GM12878 (cell line): ENCODE measurements around the gene TMED1. TPM values are rescaled to one million over a fixed set of nuclear protein-coding genes. Genes with fewer than 3 reads are reported as not detected.

Experiments used
- ATAC-seq: fragments of 200-7000 bp; cut with Tn5 transposase; 3 replicates; pipeline ENCODE4 v1.9.1; 2020; ENCODE audit warnings: mild to moderate bottlenecking, moderate library complexity
- BruUV-seq: library from RNA; stranded (reverse); fragments of 400-500 nt; replicated peaks from 2 replicates; lab custom pipeline; 2021; lab: Mats Ljungman, UMichigan
- CTCF ChIA-PET: fragments of 300-600 bp; sonication (Branson Sonifier 250); formaldehyde crosslinking; extraction: SDS; loops from one replicate; lab custom pipeline; 2021; ENCODE audit warnings: inconsistent platforms; lab: Yijun Ruan, JAX
- POLR2A ChIA-PET: fragments of 350-600 bp; formaldehyde crosslinking; extraction: SDS; loops from one replicate; lab custom pipeline; 2021; ENCODE audit warnings: inconsistent platforms; lab: Charles Lee
- RAD21 ChIA-PET: fragments of 300-600 bp; sonication (Branson Sonifier 250); formaldehyde crosslinking; loops from one replicate; lab custom pipeline; 2023; ENCODE audit warnings: antibody characterized with exemption; ENCODE audit not compliant: unreplicated experiment; lab: Charles Lee
- SMC1A ChIA-PET: fragments of 300-600 bp; sonication (Branson Sonifier 250); formaldehyde crosslinking; loops from one replicate; lab custom pipeline; 2023; ENCODE audit not compliant: unreplicated experiment, uncharacterized antibody; lab: Charles Lee
- DNase-seq: peaks from one replicate; pipeline ENCODE4 v3.0.0-alpha.2; 2011; ENCODE audit warnings: low read depth, low spot score
- FAIRE-seq: peaks from 3 replicates; lab custom pipeline; 2011; peaks lifted over from hg19 to GRCh38; lab: Jason Lieb, UNC
- H2AFZ ChIP-seq: 2 replicates; pipeline ENCODE4 v1.6.0; 2011; ENCODE audit warnings: low read depth, low read length, control low read depth; ENCODE audit not compliant: control insufficient read depth
- H3K27ac ChIP-seq: 2 replicates; pipeline ENCODE4 v1.5.1; 2011; ENCODE audit warnings: control low read depth; ENCODE audit not compliant: control insufficient read depth, insufficient read depth
- H3K27me3 ChIP-seq, 2 experiments: replicated peaks in 1 of 2; 2 replicates each; pipeline versions ENCODE4 v1.6.0 to v1.6.1; 2011; ENCODE audit warnings: low read length in 1 of 2; ENCODE audit not compliant: control insufficient read depth in 2 of 2, insufficient read depth in 2 of 2
- H3K36me3 ChIP-seq, 2 experiments: 2 replicates each; pipeline ENCODE4 v1.5.1; 2011; ENCODE audit warnings: low read length in 1 of 2; ENCODE audit not compliant: control insufficient read depth in 2 of 2, insufficient read depth in 2 of 2
- H3K4me1 ChIP-seq: 2 replicates; pipeline ENCODE4 v1.6.1; 2011; ENCODE audit warnings: mild to moderate bottlenecking, low read length, moderate library complexity, mixed read lengths; ENCODE audit not compliant: control insufficient read depth, insufficient read depth
- H3K4me2 ChIP-seq: 2 replicates; pipeline ENCODE4 v1.6.0; 2011; ENCODE audit warnings: control low read depth; ENCODE audit not compliant: control insufficient read depth, insufficient read depth
- H3K4me3 ChIP-seq: fragments of 200-600 bp; sonication (generic); 2 replicates; pipeline ENCODE4 v1.5.1; 2016
- H3K79me2 ChIP-seq: 2 replicates; pipeline ENCODE4 v1.6.0; 2011; ENCODE audit warnings: low read length; ENCODE audit not compliant: control insufficient read depth, insufficient read depth
- H3K9ac ChIP-seq: 2 replicates; pipeline ENCODE4 v1.8.0; 2011; ENCODE audit warnings: low read length, control low read depth, mixed read lengths; ENCODE audit not compliant: control insufficient read depth, insufficient read depth
- H3K9me3 ChIP-seq: replicated peaks from 3 replicates; pipeline ENCODE4 v1.5.1; 2011; ENCODE audit warnings: mild to moderate bottlenecking, low read length; ENCODE audit not compliant: control insufficient read depth, insufficient read depth
- H4K20me1 ChIP-seq: 2 replicates; pipeline ENCODE4 v1.6.0; 2011; ENCODE audit not compliant: control insufficient read depth, insufficient read depth
- CBFB ChIP-seq: IDR thresholded peaks from 2 replicates; pipeline ENCODE4 v1.6.1; 2016; ENCODE audit warnings: antibody characterized with exemption, low read depth
- GATAD2B ChIP-seq: fragments of 450-650 bp; conservative IDR thresholded peaks from 2 replicates; pipeline ENCODE4 v1.6.1; 2017; ENCODE audit warnings: low read depth, mild to moderate bottlenecking, moderate library complexity
- MYB ChIP-seq: fragments of 150-350 bp; IDR thresholded peaks from 2 replicates; pipeline ENCODE4 v1.6.1; 2014; ENCODE audit warnings: mild to moderate bottlenecking, low read depth, low read length, borderline replicate concordance
- NFXL1 ChIP-seq: fragments of 450-650 bp; IDR thresholded peaks from 2 replicates; pipeline ENCODE4 v1.6.1; 2017; ENCODE audit warnings: antibody characterized with exemption, mild to moderate bottlenecking, borderline replicate concordance
- NR2F1 ChIP-seq: fragments of 450-650 bp; conservative IDR thresholded peaks from 2 replicates; pipeline ENCODE4 v1.6.1; 2017; ENCODE audit warnings: mild to moderate bottlenecking
- RUNX3 ChIP-seq: IDR thresholded peaks from 2 replicates; pipeline ENCODE4 v1.6.1; 2012; ENCODE audit warnings: low read length, inconsistent platforms
- SIX5 ChIP-seq: IDR thresholded peaks from 2 replicates; pipeline ENCODE4 v1.6.1; 2011; ENCODE audit warnings: mild to moderate bottlenecking, low read depth, low read length, moderate library complexity; ENCODE audit not compliant: severe bottlenecking
- SMARCA5 ChIP-seq: fragments of 450-650 bp; IDR thresholded peaks from 2 replicates; pipeline ENCODE4 v1.6.1; 2017; ENCODE audit warnings: mild to moderate bottlenecking
- TAF1 ChIP-seq: IDR thresholded peaks from 2 replicates; pipeline ENCODE4 v1.6.1; 2011; ENCODE audit warnings: mild to moderate bottlenecking, low read depth, low read length, borderline replicate concordance
- TCF3 ChIP-seq: IDR thresholded peaks from 2 replicates; pipeline ENCODE4 v1.6.1; 2012; ENCODE audit warnings: low read depth, mild to moderate bottlenecking, low read length, borderline replicate concordance; ENCODE audit not compliant: insufficient read depth
- WRNIP1 ChIP-seq: IDR thresholded peaks from 2 replicates; pipeline ENCODE4 v1.6.1; 2011; ENCODE audit warnings: low read depth, low read length, improper control_type of control experiment, borderline replicate concordance
- YY1 ChIP-seq: IDR thresholded peaks from 2 replicates; pipeline ENCODE4 v1.6.1; 2011; ENCODE audit warnings: low read depth, mild to moderate bottlenecking, low read length
- ZZZ3 ChIP-seq: IDR thresholded peaks from 2 replicates; pipeline ENCODE4 v1.6.1; 2011; ENCODE audit warnings: low read depth; ENCODE audit not compliant: control insufficient read depth, insufficient read length
- WGBS: methylation state at CpG from one replicate; pipeline ENCODE4 v1.1.6; 2016; ENCODE audit warnings: low lambda C conversion rate; ENCODE audit not compliant: insufficient replicate concordance, insufficient coverage; ENCODE audit errors: missing lambda C conversion rate; 5-methylcytosine and 5-hydroxymethylcytosine counted together
- in situ Hi-C: fragments of 300-500 bp; cut with MboI; formaldehyde crosslinking; loops from 9 replicates; pipeline ENCODE4 v1.14.3; 2018; ENCODE audit warnings: mixed read lengths
- intact Hi-C: fragments of 100-400 bp; cut with micrococcal nuclease; formaldehyde crosslinking; loops from one replicate; pipeline ENCODE4 v1.14.2; 2022; ENCODE audit not compliant: unreplicated experiment
- polyA plus RNA-seq, 11 experiments: library from polyadenylated mRNA; depleted of rRNA in 4 of 11; unstranded in 6 of 11; stranded (reverse) in 5 of 11; fragments of >200 nt; fragmentation: Nextera tagmentation in 4 of 11; fragmentation: Illumina TruSeq in 1 of 11; extraction: Ambion mirVana in 4 of 11; extraction: Trizol in 1 of 11; gene quantifications; 1 replicate in 1 of 11; 2 replicates in 10 of 11; pipeline versions ENCODE4 v1.2.1 to v1.2.3, GENCODE V29; 2011 to 2016; ENCODE audit warnings: inconsistent platforms in 2 of 11, missing spikeins in 2 of 11, low read depth in 1 of 11
- total RNA-seq, 4 experiments: library from RNA; depleted of rRNA in 3 of 4; stranded (reverse); fragments of >200 nt in 3 of 4; fragmentation: Illumina TruSeq in 1 of 4; extraction: Trizol in 1 of 4; gene quantifications; 2 replicates each; pipeline versions ENCODE4 v1.2.1 to v1.2.3, GENCODE V29; 2013 to 2021
- TF ChIP-seq, protein P1 (sequence below): fragments of 450-650 bp; IDR thresholded peaks from 2 replicates; pipeline ENCODE4 v1.6.1; 2016; ENCODE audit warnings: mild to moderate bottlenecking, moderate library complexity, borderline replicate concordance
- TF ChIP-seq, protein P2 (sequence below): fragments of 450-650 bp; IDR thresholded peaks from 2 replicates; pipeline ENCODE4 v1.6.1; 2017; ENCODE audit warnings: mild to moderate bottlenecking, low read depth, inconsistent platforms; ENCODE audit not compliant: poor library complexity, severe bottlenecking
- TF ChIP-seq, protein P3 (sequence below): fragments of 450-650 bp; IDR thresholded peaks from 2 replicates; pipeline ENCODE4 v1.6.1; 2017; ENCODE audit warnings: low read depth, mild to moderate bottlenecking, moderate library complexity

Gene TMED1
- total and polyA plus RNA-seq, 10 of the 15 experiments (the other 5 are each of a cell fraction or from before 2014, with no cell fraction given) = 0.60 to 23.1 (median 12.3) TPM

DNA sequence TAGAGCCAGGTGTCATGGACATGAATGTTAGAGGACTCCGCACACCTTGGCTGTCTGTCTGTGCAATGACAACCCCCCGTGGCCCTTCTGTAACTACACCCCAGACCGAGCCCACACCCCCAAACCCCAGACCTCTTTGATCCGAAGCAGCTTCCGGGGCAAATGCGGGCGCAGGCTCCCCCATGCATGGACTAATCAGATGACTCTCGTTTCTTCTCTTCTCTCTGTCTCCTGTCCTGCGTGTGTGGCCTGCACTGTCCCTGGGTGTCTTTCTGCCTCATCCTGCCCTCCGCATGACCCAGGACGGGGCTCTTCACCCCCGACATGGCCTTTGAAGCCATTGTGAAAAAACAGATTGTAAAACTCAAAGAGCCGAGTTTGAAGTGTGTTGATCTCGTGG lies 38.9 kb downstream of the TMED1 start (continued):
- TF ChIP-seq, protein P1, sequence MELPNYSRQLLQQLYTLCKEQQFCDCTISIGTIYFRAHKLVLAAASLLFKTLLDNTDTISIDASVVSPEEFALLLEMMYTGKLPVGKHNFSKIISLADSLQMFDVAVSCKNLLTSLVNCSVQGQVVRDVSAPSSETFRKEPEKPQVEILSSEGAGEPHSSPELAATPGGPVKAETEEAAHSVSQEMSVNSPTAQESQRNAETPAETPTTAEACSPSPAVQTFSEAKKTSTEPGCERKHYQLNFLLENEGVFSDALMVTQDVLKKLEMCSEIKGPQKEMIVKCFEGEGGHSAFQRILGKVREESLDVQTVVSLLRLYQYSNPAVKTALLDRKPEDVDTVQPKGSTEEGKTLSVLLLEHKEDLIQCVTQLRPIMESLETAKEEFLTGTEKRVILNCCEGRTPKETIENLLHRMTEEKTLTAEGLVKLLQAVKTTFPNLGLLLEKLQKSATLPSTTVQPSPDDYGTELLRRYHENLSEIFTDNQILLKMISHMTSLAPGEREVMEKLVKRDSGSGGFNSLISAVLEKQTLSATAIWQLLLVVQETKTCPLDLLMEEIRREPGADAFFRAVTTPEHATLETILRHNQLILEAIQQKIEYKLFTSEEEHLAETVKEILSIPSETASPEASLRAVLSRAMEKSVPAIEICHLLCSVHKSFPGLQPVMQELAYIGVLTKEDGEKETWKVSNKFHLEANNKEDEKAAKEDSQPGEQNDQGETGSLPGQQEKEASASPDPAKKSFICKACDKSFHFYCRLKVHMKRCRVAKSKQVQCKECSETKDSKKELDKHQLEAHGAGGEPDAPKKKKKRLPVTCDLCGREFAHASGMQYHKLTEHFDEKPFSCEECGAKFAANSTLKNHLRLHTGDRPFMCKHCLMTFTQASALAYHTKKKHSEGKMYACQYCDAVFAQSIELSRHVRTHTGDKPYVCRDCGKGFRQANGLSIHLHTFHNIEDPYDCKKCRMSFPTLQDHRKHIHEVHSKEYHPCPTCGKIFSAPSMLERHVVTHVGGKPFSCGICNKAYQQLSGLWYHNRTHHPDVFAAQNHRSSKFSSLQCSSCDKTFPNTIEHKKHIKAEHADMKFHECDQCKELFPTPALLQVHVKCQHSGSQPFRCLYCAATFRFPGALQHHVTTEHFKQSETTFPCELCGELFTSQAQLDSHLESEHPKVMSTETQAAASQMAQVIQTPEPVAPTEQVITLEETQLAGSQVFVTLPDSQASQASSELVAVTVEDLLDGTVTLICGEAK = no peak
- TF ChIP-seq RUNX3 = no peak
- TF ChIP-seq, all 136 proteins: peak for 0

DNA sequence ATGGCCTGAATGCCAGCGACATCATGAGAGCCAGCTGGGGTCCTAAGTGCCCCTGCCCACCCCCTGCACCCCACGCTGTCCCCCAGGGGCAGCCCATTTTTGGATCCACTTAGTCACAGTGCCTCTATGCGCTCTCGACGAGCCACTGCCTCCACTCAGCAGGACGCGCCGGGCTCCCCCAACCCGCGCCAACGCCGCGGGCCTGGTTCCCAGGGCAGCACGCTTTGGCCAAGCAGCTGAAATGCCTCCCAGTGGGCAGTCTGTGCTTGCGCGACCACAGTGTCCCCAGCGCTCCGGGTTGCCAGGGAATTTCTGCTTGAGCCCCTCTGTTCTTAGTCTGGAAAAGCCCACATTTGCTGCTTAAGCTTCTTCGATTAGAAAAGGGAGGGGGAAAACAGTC lies 39.4 kb downstream of the TMED1 start:
- H3K9ac ChIP-seq = no peak overlapping the region
- no peak for TF ChIP-seq TCF3
- TF ChIP-seq, protein P2, sequence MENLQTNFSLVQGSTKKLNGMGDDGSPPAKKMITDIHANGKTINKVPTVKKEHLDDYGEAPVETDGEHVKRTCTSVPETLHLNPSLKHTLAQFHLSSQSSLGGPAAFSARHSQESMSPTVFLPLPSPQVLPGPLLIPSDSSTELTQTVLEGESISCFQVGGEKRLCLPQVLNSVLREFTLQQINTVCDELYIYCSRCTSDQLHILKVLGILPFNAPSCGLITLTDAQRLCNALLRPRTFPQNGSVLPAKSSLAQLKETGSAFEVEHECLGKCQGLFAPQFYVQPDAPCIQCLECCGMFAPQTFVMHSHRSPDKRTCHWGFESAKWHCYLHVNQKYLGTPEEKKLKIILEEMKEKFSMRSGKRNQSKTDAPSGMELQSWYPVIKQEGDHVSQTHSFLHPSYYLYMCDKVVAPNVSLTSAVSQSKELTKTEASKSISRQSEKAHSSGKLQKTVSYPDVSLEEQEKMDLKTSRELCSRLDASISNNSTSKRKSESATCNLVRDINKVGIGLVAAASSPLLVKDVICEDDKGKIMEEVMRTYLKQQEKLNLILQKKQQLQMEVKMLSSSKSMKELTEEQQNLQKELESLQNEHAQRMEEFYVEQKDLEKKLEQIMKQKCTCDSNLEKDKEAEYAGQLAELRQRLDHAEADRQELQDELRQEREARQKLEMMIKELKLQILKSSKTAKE = no peak
- no peak for TF ChIP-seq CBFB
- no peak for TF ChIP-seq NFXL1
- TF ChIP-seq SIX5 = no peak
- no peak for TF ChIP-seq WRNIP1
- TF ChIP-seq GATAD2B = no peak
- TF ChIP-seq MYB = no peak
- no peak for TF ChIP-seq TAF1
- no peak for TF ChIP-seq SMARCA5
- no peak for TF ChIP-seq YY1
- no peak for TF ChIP-seq ZZZ3
- no peak for TF ChIP-seq NR2F1
- TF ChIP-seq, protein P3, sequence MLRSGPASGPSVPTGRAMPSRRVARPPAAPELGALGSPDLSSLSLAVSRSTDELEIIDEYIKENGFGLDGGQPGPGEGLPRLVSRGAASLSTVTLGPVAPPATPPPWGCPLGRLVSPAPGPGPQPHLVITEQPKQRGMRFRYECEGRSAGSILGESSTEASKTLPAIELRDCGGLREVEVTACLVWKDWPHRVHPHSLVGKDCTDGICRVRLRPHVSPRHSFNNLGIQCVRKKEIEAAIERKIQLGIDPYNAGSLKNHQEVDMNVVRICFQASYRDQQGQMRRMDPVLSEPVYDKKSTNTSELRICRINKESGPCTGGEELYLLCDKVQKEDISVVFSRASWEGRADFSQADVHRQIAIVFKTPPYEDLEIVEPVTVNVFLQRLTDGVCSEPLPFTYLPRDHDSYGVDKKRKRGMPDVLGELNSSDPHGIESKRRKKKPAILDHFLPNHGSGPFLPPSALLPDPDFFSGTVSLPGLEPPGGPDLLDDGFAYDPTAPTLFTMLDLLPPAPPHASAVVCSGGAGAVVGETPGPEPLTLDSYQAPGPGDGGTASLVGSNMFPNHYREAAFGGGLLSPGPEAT = no peak

More for the DNA sequence above, 39.4 kb downstream of the TMED1 start:
- H4K20me1 ChIP-seq = no peaks in the 10 kb centered on the region
- in situ Hi-C loops = no loop called here
- no peaks in the 10 kb centered on the region for H3K9me3 ChIP-seq
- no peak overlapping the region for H2AFZ ChIP-seq
- BruUV-seq = no TSS peak
- no peaks in the 10 kb centered on the region for H3K27me3 ChIP-seq
- peaks cover 3% of the 10 kb centered on the region for H3K4me1 ChIP-seq
- FAIRE-seq (no peak), DNase-seq (no peak), ATAC-seq (no peak)
- H3K4me3 ChIP-seq = no peak overlapping the region
- no peaks in the 10 kb centered on the region for H3K79me2 ChIP-seq
- no peak overlapping the region for H3K4me2 ChIP-seq
- CTCF ChIA-PET = interaction anchor here (0.6 kb wide), 2 partner anchors 25 to 68 kb away, joined by 3 read pairs; no protein-coding TSS in a partner anchor
- 98% methylated on average over 11 of the region's 19 CpGs for WGBS
- POLR2A ChIA-PET = interaction anchor here (0.6 kb wide), 2 partner anchors 26 to 58 kb away, joined by 5 to 11 read pairs; no protein-coding TSS in a partner anchor
- SMC1A ChIA-PET = interaction anchor here (1.1 kb wide), 1 partner anchor 80 kb away, joined by 3 read pairs; no protein-coding TSS in a partner anchor
- RAD21 ChIA-PET = interaction anchor here (2.8 kb wide), 1 partner anchor 79 kb away, joined by 11 read pairs; the partner anchor contains the start of gene DNM2
- peaks cover 25 to 39% of the 10 kb centered on the region in 2 experiments for H3K36me3 ChIP-seq
- no peak overlapping the region for H3K27ac ChIP-seq
- intact Hi-C loops = no loop called here
